Amygdala (tissue), 56 donors: ENCODE results near the gene SOS1.
A peak's percentile ranks its signal among the peaks of the same experiment; 100 is the strongest.
"Not testable (repeated sequence)": the region's sequence is repeated elsewhere in the genome, so short reads cannot be mapped to it uniquely, and the experiment has no call there.

ENCODE experiments used
- DNase-seq, 56 donors: peaks; one replicate each; lab custom pipeline; 2025; lab: John Stamatoyannopoulos, UW

The SOS1 gene

GRCh38 chr2:39139511-39140237 lies 18.8 kb upstream of the SOS1 start:
- DNase-seq = no peak

DNA sequence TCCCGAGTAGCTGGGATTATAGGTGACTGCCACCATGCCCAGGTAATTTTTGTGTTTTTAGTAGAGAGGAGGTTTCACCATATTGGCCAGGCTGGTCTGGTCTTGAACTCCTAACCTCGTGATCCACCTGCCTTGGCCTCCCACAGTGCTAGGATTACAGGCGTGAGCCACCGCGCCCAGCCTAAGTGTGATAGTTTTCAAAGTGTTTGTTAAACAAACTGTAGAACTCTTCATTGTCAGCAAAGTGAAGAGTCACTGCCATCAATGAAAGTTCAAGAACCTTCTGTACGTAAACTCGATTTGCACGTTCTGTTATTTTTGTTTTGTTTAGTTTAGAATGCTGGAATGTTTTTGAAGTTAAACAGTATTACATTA lies 18.0 kb upstream of the SOS1 start:
- no peak for DNase-seq

DNA sequence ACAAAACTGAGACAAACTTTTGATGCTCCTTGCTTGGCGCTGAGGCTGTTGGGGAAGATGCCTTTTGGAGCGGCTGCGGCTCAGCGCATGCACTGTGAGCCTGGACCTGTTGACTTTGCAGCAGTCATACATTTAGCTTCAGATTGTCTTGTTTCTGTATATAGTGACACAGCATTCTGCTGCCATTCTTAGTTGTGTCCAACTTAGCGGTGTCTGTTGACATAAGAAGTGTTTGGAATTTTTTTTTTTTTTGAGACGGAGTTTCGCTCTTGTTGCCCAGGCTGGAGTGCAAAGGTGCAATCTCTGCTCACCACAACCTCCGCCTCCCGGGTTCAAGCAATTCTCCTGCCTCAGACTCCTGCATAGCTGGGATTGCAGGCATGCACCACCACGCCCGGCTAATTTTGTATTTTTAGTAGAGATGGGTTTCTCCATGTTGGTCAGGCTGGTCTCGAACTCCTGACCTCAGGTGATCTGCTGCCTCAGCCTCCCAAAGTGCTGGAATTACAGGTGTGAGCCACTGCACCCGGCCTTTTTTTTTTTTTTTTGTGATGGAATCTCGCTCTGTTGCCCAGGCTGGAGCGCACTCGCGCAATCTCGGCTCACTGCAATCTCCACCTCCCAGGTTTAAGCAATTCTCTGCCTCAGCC lies 17.5 kb upstream of the SOS1 start:
- not testable (repeated sequence) for DNase-seq

DNA sequence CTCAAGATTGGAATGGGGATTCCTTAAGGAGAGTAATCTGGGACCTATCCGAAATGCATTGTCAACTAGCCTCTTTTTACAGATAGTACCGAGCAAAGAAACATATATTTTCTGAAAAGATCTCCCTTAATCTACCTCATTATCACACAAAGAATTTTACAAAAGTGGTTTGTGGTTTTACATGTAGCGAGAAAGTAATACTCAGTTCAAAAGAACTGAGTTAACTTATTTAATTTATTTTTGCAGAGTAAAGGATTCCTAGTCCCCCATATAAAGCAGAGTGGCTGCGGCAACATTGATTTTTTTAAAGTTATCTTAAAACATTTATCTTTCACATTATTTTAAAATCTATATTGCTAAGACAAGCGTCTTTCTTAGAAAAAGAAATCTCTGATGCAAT lies 15.9 kb upstream of the SOS1 start:
- DNase-seq = no peak

GRCh38 chr2:39135690-39136259 lies 14.9 kb upstream of the SOS1 start:
- DNase-seq = no peak

GRCh38 chr2:39133215-39133851 lies 12.5 kb upstream of the SOS1 start:
- DNase-seq = no peak

DNA sequence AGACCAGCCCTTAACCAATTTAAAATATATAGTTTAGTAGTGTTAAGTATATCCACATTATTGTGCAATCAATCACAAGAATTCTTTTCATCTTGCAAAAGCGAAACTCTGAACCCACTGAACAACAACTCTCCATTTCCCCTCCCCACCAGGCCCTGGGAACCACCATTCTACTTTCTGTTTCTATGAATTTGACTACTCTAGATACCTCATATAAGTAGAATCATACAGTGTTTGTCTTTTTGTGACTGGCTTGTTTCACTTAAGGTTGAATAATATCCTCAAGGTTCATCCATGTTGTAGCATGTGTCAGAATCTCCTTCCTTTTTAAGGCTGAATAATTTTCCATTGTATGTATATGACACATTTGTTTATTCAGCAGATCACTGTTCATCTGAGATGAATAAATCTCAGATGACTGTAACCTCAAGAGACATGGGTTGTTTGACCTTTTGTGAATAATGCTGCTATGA lies 8.1 kb upstream of the SOS1 start:
- DNase-seq = no peak

DNA sequence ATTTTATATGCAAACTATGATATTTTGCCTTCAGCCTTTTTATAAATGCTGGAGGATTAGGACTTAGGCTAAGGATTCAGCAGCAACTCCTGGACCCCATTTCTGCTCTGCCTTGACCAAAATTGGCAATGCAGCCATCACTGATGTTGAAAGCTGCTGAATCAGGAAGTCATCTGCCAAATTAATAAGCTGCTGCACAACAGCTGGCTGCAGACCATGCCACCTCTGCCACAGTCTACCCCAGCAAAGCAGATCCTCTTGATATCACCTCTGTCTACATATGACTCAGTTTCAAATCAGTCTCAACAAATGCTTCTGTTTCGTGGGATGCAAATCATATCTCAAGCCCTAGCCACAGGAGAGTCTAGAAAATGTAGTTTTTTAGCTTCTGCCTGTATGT lies 7.1 kb upstream of the SOS1 start:
- no peak for DNase-seq

GRCh38 chr2:39124746-39125057 lies 3.9 kb upstream of the SOS1 start:
- DNase-seq = peak in 11 of 56 donors; percentile 4 to 56 (median 33)

- peak; percentile 32 to 97 (median 88) for DNase-seq
These were observed 3.3 kb upstream of the SOS1 start for GRCh38 chr2:39124000-39124745.

DNA sequence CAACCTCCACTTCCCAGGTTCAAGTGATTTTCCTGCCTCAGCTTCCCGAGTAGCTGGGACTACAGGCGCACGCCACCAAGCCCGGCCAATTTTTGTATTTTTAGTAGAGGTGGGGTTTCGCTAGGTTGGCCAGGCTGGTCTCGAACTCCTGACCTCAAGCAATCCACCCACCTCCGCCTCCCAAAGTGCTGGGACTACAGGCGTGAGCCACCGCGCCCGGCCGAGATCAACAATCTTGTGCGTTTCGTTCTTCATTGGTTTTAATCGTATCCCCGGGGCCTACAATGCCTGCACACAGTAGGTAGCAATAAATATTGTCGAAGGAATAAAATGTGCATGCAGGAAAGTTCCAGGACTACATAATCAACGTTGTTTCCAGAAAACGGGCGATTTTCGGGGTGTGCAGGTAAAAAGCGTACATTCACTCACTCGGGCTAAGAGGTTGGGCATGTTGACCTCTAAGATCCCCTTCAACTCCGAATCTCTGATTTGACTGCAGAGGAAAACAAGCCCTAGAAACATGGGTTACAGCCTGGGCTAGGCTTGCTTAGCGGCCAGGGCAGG lies 2.7 kb upstream of the SOS1 start:
- no peak for DNase-seq

GRCh38 chr2:39121523-39122063 lies 742 bp upstream of the SOS1 start:
- DNase-seq = no peak

- DNase-seq = peak in 4 of 56 donors; percentile 28 to 44 (median 34)
These were observed 405 bp downstream of the SOS1 start for GRCh38 chr2:39120521-39120770.

DNA sequence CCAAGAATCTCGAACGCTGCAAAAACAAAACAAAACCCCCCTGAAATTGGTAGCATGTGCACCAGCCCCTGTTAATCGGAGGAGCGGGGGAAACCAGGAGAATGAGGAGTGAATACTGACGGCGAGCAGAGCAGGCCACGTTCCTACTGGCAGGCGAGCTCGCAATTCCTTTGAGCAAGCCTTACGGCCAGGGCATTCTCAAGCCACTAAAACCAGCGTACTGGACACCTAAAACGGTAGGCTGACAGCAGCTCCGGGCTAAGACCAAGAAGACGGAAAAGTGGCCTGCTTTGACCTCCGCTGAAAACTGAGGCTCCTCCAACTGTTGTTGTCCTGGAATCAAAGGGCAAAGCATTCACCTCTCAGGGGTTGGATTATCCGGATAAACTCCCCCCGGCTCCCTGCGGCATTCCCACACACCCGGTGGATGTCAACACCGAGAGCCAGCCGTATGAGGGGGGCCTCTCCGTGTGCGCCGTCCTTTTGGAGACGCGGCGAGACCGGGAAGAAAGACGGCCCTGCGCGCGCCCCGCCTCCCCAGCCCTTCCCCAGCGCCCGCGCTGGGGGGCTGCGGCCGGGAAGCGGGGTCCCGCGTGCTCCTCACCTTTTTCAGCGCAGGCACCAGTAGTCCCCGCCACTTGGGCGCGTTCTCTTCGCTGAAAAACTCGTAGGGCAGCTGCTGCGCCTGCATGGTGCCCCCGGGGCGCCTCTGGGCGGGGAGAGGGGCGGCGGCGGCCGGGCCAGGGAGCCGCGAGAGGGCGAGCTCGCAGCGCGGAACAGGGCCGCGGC lies 925 bp downstream of the SOS1 start:
- peak in 45 of 56 donors; percentile 2 to 61 (median 36) for DNase-seq

DNA sequence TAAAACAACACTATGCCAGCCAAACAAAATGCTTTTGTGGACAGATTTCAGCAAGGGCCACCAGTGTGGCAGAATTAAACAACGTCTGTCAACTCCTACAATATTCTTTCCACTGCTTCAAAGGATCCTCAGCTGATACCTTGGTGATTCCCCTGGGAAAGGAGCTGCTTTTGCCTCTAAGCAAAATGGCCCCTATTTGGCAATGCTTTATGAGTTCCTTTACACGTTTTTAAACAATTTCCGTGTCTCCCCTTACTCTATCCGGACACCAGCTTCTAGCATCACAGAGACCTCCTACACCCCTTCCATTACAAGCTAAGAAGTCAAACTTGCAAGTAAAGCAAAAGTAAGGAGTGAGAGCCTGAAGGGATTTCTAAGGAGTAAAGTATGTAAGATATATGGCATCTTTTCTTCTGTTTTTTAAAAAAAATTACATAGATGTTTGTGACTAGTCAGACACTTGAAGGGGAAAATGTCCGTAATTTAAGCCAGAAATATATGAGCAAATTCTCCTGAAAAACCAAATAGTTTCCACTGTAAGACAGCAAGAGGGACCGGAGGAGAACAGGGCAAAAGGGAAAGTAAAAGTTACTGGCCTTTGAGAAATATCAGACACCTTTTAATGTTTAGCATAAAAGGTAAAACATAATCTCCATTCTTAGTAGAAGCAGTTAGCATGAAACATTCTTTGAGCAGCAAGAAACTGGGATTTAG lies 1.9 kb downstream of the SOS1 start:
- DNase-seq = no peak

DNA sequence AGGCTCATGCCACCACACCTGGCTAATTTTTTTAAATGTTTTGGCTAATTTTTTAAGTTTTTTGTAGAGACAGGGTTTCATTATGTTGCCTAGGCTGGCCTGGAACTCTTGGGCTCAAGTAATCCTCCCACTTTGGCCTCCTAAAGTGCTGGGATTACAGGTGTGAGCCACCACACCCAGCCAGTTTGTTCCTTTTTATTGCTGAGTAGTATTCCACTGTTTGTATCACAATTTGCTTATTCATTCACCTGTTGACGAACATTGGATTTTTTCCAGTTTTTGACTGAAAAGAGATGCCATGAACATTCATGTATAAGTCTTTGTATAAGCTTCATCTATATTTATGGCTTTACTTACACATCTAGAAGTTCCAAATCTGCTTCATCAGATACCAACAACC lies 5.3 kb downstream of the SOS1 start:
- DNase-seq = no peak

GRCh38 chr2:39114771-39115170 lies 6.1 kb downstream of the SOS1 start:
- DNase-seq = no peak

DNA sequence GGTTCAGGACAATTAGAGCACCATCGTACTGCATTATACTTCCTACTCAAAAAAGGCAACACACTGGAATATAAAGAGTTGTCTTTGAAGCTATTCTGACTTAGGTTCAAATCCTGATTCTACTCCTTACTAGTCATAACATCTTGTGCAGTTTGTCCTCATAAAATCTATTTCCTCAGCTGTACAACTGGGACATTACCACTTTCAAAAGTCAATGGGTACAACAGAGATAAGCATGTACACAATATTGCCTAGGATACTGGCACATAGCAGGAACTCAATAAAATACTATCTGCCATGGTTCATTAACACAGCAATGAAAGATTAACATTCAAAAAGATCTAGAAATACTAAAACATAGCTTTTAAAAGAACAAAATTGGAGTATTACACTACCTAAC lies 11.3 kb downstream of the SOS1 start:
- no peak for DNase-seq

DNA sequence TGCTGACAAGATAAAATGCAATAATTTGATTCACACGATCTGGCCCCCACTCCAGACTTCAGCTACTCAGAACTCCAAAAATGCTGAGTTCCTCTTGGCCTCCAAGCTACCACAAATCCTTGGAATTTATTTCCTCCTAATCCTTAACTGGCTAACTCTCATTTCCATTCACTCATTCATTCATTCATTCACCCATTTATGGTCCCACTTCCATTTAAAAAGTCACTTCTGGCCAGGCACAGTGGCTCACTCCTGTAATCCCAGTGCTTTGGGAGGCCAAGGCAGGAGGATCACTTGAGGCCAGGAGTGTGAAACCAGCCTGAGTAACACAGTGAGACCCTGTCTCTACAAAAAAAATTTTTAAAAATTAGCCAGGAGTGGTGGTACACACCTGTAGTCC lies 12.5 kb downstream of the SOS1 start:
- no peak for DNase-seq
